GM19035 (cell line): ENCODE measurements around the gene NRP2.

Experiments
- ATAC-seq: cut with Tn5 transposase; IDR thresholded peaks from one replicate; pipeline ENCODE4 v1.9.1; 2021; ENCODE audit not compliant: unreplicated experiment

The NRP2 gene

GRCh38 chr2:205845446-205845845 lies 163.1 kb downstream of the NRP2 start:
- ATAC-seq: no peak
